KOPT-K1 (cell line): ENCODE data around the gene PHACTR3.

Experiments
- H3K27ac ChIP-seq: fragments of 200-600 bp; sonication (generic); 2 replicates; pipeline ENCODE4 v1.5.1; 2016; ENCODE audit warnings: antibody characterized with exemption, mild to moderate bottlenecking, low read depth, low read length; ENCODE audit not compliant: poor library complexity, severe bottlenecking
- H3K36me3 ChIP-seq: fragments of 200-600 bp; sonication (generic); 2 replicates; pipeline ENCODE4 v1.5.1; 2017; ENCODE audit warnings: antibody characterized with exemption, mild to moderate bottlenecking, low read length, moderate library complexity; ENCODE audit not compliant: insufficient read depth
- H3K9me3 ChIP-seq: fragments of 200-600 bp; sonication (generic); 2 replicates; pipeline ENCODE4 v1.5.1; 2017; ENCODE audit warnings: antibody characterized with exemption, low read length, mild to moderate bottlenecking; ENCODE audit not compliant: insufficient read depth, poor library complexity, severe bottlenecking

Gene PHACTR3

DNA sequence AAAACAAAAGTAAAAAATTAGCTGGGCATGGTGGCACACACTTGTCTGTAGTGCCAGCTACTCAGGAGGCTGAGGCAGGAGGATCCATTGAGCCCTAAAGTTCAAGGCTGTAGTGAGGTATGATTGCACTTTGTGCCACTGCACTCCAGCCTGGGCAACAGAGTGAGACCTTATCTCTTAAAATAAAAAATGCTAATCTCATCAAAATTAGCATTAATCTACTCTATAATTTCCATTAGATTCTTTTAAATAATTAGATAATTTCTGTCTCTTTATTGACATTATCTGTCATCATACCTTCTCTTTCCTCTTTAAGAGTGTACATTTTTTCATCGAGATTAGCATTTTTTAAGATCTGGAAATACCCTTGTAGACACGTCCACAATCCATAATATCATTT, 48.0 kb downstream of the PHACTR3 start:
- peaks cover 21% of the 10 kb centered on the region for H3K9me3 ChIP-seq
- H3K36me3 ChIP-seq = no peaks in the 10 kb centered on the region
- H3K27ac ChIP-seq = no peak overlapping the region

GRCh38 chr20:59656417-59656816, 52.1 kb downstream of the PHACTR3 start:
- Histone ChIP-seq H3K27ac (no peak overlapping the region), H3K9me3 (peaks cover 29% of the 10 kb centered on the region), H3K36me3 (peaks cover 5% of the 10 kb centered on the region; the same call in 1 of the 2 replicates)

- H3K36me3 ChIP-seq = peaks cover 5% of the 10 kb centered on the region; the same call in 1 of the 2 replicates
- peaks cover 29% of the 10 kb centered on the region for H3K9me3 ChIP-seq
- no peak overlapping the region for H3K27ac ChIP-seq
Measured at GRCh38 chr20:59657459-59658046, 53.2 kb downstream of the PHACTR3 start.

GRCh38 chr20:59660471-59660870, 56.1 kb downstream of the PHACTR3 start:
- H3K36me3 ChIP-seq = peaks cover 5% of the 10 kb centered on the region; the same call in 1 of the 2 replicates
- H3K9me3 ChIP-seq = peaks cover 29% of the 10 kb centered on the region
- no peak overlapping the region for H3K27ac ChIP-seq

- Histone ChIP-seq H3K36me3 (peaks cover 5% of the 10 kb centered on the region; the same call in 1 of the 2 replicates), H3K27ac (no peak overlapping the region), H3K9me3 (peaks cover 25% of the 10 kb centered on the region)
Measured at GRCh38 chr20:59661153-59661552, 56.8 kb downstream of the PHACTR3 start.

GRCh38 chr20:59661621-59662020, 57.3 kb downstream of the PHACTR3 start:
- H3K9me3 ChIP-seq = peaks cover 21% of the 10 kb centered on the region
- H3K36me3 ChIP-seq = peaks cover 5% of the 10 kb centered on the region; the same call in 1 of the 2 replicates
- no peak overlapping the region for H3K27ac ChIP-seq

- peaks cover 16% of the 10 kb centered on the region for H3K9me3 ChIP-seq
- no peak overlapping the region for H3K27ac ChIP-seq
- H3K36me3 ChIP-seq = peaks cover 5% of the 10 kb centered on the region; the same call in 1 of the 2 replicates
Measured at GRCh38 chr20:59662161-59662560, 57.8 kb downstream of the PHACTR3 start.

- Histone ChIP-seq H3K27ac (no peak overlapping the region), H3K9me3 (peaks cover 8% of the 10 kb centered on the region), H3K36me3 (peaks cover 5% of the 10 kb centered on the region; the same call in 1 of the 2 replicates)
Measured at GRCh38 chr20:59662856-59663512, 58.6 kb downstream of the PHACTR3 start.

DNA sequence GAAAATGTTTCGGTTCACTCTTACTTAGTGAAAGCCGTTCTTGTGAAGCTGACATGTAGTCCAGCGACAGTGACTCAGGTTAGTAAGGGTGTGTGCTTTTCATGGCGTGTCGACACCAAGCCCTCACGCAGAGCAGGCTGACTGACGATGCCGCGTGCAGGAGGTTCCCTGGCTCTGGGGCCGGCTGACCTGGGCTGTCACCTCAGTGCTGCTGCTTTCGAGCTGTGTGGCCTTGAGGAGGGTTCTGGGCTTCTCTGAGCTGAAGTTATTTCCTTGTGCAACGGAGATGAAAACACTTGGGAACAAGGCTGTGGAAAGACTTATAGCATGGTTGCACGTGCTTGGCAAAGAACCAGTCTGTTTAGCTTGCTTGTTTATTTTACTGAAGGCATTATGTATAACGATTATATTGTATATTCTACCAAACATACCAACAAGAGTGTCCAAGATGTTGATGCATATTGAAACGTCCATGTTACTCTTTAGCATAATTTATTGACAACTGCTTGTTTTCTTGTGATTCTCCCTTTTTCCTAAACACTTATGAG, 59.2 kb downstream of the PHACTR3 start:
- no peak overlapping the region for H3K27ac ChIP-seq
- peaks cover 2% of the 10 kb centered on the region for H3K9me3 ChIP-seq
- H3K36me3 ChIP-seq = 0 out of 2 replicates have a peak, but pooled peaks cover under 1% of the 10 kb centered on the region

DNA sequence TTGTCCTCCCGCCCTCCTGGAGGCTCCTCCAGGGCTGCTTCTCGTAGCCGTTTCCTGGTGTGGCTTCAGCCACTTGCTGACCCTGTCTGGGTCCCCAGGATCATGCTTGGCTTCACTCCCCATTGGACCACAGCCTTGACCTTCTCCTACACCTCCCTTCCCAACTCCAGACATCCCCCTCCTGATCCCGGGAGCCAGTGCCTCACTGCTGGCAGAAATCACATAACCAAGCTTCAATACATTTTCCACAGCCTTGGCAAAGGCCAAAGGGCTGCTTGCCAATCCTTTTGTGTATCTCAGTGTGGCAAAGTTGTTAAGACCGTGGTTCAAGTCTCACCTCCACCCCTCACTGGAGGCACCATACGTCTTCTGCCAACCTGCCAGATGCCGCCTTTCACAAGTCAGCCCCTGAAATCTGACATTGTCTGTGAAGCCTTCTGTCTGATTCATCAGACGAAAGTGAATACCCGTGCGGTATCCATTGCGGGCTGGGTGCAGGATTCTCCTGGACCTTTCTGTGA, 60.1 kb downstream of the PHACTR3 start:
- H3K9me3 ChIP-seq = no peaks in the 10 kb centered on the region
- H3K36me3 ChIP-seq = no peaks in the 10 kb centered on the region
- H3K27ac ChIP-seq = no peak overlapping the region

DNA sequence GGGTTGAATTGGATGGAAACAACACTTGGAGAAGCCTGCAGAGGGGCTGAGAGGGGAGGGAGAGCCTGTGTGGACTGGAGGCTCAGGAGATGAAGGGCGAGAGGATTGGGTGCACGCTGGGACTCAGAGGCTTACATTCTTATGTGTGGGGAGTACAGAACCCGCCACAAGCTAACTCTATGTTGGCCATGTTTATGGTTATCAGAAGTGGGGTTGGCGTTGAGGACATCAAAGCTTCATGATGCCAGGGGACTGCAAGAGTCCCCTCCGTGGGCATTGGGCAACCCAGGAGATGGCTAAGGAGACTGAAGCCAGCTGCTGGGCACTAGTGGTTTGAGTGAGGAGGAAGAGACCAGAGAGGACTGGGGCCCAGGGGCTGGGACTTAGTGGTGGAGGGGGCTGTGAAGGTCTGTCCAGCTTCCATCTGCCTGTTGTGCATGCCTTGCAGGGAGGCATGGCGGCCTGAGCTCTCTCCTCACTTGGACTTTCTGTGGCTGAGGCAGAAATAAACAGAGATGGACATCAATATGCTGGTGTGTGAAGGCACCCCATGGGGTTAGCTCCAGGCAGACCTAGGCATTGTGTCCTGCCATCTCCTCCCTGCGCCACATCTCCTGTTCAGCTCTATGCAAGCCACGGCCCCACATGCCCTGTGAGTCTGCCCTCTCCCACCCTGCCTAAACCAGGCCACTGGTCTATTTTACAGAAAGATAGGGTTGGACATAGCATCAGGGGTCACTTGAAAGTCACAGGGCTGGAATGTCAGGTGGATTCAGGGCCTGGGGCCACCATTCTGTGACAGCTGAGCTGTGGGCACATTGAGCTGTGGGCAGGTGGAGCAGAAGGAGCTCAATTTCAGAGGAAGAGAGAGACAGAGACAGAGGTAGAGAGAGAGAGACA, 61.6 kb downstream of the PHACTR3 start:
- no peak overlapping the region for H3K27ac ChIP-seq
- no peaks in the 10 kb centered on the region for H3K9me3 ChIP-seq
- no peaks in the 10 kb centered on the region; the same call in 1 of the 2 replicates for H3K36me3 ChIP-seq

DNA sequence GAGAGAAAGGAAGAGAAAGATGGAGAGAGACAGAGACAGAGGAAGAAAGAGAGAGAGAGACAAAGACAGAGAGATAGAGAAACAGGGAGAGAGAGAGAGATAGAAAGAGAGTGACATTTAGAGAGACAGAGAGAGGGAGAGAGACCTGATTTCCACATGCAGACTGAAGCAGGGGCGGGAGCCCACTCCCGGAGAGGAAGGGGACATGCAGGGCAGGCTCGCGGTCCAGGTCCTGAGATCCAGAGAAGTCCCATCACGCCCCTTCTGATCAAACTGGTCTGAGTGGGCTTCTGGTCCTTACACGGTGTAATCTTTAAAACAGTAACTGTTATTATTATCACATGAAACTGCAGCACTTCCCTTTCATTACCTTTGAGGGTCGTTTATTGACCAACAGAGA, 62.2 kb downstream of the PHACTR3 start:
- Histone ChIP-seq H3K9me3 (no peaks in the 10 kb centered on the region), H3K36me3 (no peaks in the 10 kb centered on the region; the same call in 1 of the 2 replicates), H3K27ac (no peak overlapping the region)

GRCh38 chr20:59667131-59667530, 62.8 kb downstream of the PHACTR3 start:
- no peaks in the 10 kb centered on the region for H3K9me3 ChIP-seq
- no peaks in the 10 kb centered on the region; the same call in 1 of the 2 replicates for H3K36me3 ChIP-seq
- H3K27ac ChIP-seq = no peak overlapping the region

GRCh38 chr20:59667981-59668515, 63.7 kb downstream of the PHACTR3 start:
- no peak overlapping the region for H3K27ac ChIP-seq
- H3K36me3 ChIP-seq = no peaks in the 10 kb centered on the region; the same call in 1 of the 2 replicates

More at GRCh38 chr20:59667981-59668515, 63.7 kb downstream of the PHACTR3 start:
- no peaks in the 10 kb centered on the region for H3K9me3 ChIP-seq
